A549 (cell line): ENCODE data around the gene ZNF595.

Experiments
- CHD4 ChIP-seq: fragments of 200-600 bp; sonication (generic); IDR thresholded peaks from 2 replicates; pipeline ENCODE4 v1.6.1; 2016; ENCODE audit warnings: antibody characterized with exemption, mild to moderate bottlenecking, borderline replicate concordance
- EHF ChIP-seq: fragments of 250-450 bp; sonication (Bioruptor Pico); IDR thresholded peaks from 2 replicates; pipeline ENCODE4 v1.5.0; 2020; ENCODE audit warnings: mild to moderate bottlenecking
- EP300 ChIP-seq, 2 experiments: fragments of >200 bp; sonication (Bioruptor Twin); formaldehyde crosslinking; IDR thresholded peaks; 2 replicates in 1 of 2; 3 replicates in 1 of 2; pipeline ENCODE4 v1.6.1; 2016 to 2017
- JUN ChIP-seq, 2 experiments: fragments of >200 bp; sonication (Bioruptor Twin); formaldehyde crosslinking; IDR thresholded peaks; 2 replicates in 1 of 2; 3 replicates in 1 of 2; pipeline ENCODE4 v1.6.1; 2016 to 2017
- KDM1A ChIP-seq: fragments of 200-600 bp; sonication (generic); IDR thresholded peaks from 2 replicates; pipeline ENCODE4 v1.6.1; 2016; ENCODE audit warnings: low read depth, mild to moderate bottlenecking
- POLR2AphosphoS2 ChIP-seq: conservative IDR thresholded peaks from 2 replicates; pipeline ENCODE4 v1.6.1; 2012; ENCODE audit warnings: low read length, improper control_type of control experiment, inconsistent platforms
- REST ChIP-seq: fragments of 200-600 bp; sonication (generic); IDR thresholded peaks from 2 replicates; pipeline ENCODE4 v1.6.1; 2016; ENCODE audit warnings: antibody characterized with exemption, mild to moderate bottlenecking, moderate library complexity
- SMC3 ChIP-seq: fragments of >200 bp; sonication (Bioruptor Twin); formaldehyde crosslinking; IDR thresholded peaks from 3 replicates; pipeline ENCODE4 v1.6.1; 2018; ENCODE audit warnings: inconsistent platforms
- TP53 ChIP-seq: fragments of 250-450 bp; sonication (Bioruptor Pico); IDR thresholded peaks from 2 replicates; pipeline ENCODE4 v1.5.0; 2021; ENCODE audit warnings: mild to moderate bottlenecking, moderate library complexity
- TF ChIP-seq, protein P1 (sequence below): fragments of 450-650 bp; IDR thresholded peaks from 2 replicates; pipeline ENCODE4 v1.6.1; 2014; ENCODE audit warnings: antibody characterized with exemption
- TF ChIP-seq, protein P2 (sequence below): fragments of >200 bp; sonication (Bioruptor Twin); formaldehyde crosslinking; IDR thresholded peaks from 3 replicates; pipeline ENCODE4 v1.5.1; 2016
- TF ChIP-seq, protein P3 (sequence below): fragments of >200 bp; sonication (Bioruptor Twin); formaldehyde crosslinking; IDR thresholded peaks from 3 replicates; pipeline ENCODE4 v1.6.1; 2016

DNA sequence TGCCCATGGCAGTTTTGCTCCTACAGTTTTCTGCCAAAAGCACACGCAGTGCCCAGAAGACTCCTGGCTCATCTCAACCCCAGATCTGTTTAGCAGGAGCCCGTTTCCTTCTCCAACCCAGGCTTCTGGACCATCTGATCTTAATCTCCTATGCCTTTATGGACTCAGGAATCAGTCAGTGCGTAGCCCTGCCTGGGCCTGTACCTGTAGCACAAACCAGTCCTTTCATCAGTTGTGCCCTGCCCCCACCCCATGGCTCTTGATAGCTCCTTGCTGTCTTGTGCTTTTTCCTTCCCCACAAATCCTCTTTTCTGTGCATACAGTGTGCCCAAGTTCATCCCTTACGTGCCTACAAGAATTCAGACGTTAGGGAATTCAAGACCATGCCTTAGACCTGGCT is 72.7 kb downstream of the ZNF595 start:
- TF ChIP-seq, protein P1, sequence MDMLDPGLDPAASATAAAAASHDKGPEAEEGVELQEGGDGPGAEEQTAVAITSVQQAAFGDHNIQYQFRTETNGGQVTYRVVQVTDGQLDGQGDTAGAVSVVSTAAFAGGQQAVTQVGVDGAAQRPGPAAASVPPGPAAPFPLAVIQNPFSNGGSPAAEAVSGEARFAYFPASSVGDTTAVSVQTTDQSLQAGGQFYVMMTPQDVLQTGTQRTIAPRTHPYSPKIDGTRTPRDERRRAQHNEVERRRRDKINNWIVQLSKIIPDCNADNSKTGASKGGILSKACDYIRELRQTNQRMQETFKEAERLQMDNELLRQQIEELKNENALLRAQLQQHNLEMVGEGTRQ: no peak
- TF ChIP-seq EP300 (IDR thresholded peaks at IDR 0.05): no peak
- TF ChIP-seq, protein P2, sequence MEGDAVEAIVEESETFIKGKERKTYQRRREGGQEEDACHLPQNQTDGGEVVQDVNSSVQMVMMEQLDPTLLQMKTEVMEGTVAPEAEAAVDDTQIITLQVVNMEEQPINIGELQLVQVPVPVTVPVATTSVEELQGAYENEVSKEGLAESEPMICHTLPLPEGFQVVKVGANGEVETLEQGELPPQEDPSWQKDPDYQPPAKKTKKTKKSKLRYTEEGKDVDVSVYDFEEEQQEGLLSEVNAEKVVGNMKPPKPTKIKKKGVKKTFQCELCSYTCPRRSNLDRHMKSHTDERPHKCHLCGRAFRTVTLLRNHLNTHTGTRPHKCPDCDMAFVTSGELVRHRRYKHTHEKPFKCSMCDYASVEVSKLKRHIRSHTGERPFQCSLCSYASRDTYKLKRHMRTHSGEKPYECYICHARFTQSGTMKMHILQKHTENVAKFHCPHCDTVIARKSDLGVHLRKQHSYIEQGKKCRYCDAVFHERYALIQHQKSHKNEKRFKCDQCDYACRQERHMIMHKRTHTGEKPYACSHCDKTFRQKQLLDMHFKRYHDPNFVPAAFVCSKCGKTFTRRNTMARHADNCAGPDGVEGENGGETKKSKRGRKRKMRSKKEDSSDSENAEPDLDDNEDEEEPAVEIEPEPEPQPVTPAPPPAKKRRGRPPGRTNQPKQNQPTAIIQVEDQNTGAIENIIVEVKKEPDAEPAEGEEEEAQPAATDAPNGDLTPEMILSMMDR: no peak
- TF ChIP-seq EHF (CRISPR knock-in tag): no peak
- no peak for TF ChIP-seq CHD4
- TF ChIP-seq SMC3: no peak
- TF ChIP-seq TP53: no peak
- TF ChIP-seq POLR2AphosphoS2: no peak
- TF ChIP-seq JUN (IDR thresholded peaks at IDR 0.05): no peak
- no peak for TF ChIP-seq KDM1A
- no peak for TF ChIP-seq REST
- TF ChIP-seq, protein P3, sequence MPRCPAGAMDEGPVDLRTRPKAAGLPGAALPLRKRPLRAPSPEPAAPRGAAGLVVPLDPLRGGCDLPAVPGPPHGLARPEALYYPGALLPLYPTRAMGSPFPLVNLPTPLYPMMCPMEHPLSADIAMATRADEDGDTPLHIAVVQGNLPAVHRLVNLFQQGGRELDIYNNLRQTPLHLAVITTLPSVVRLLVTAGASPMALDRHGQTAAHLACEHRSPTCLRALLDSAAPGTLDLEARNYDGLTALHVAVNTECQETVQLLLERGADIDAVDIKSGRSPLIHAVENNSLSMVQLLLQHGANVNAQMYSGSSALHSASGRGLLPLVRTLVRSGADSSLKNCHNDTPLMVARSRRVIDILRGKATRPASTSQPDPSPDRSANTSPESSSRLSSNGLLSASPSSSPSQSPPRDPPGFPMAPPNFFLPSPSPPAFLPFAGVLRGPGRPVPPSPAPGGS: no peak
